ENCODE measurements around the gene NAA38. TPM values are rescaled to one million over a fixed set of nuclear protein-coding genes. Genes with fewer than 3 reads are reported as not detected.
A peak's percentile ranks its signal among the peaks of the same experiment; 100 is the strongest.

The NAA38 gene
- total and polyA plus RNA-seq, 2 donors (not counting 1 experiment from before 2014, with no cell fraction given): 20.0 to 80.5 TPM

GRCh38 chr17:7855660-7856010, 1.7 kb downstream of the NAA38 start:
- peaks cover 9% of the 10 kb centered on the region for H3K79me2 ChIP-seq (ENCODE audit: control insufficient read depth, insufficient read depth, low read length)
- H2AFZ ChIP-seq (ENCODE audit: insufficient read depth, low read depth, low read length, poor library complexity, severe bottlenecking): no peak overlapping the region
- ATAC-seq (ENCODE audit: low read depth) (no peak), DNase-seq (peak; percentile 60)
- H3K36me3 ChIP-seq (replicated peaks in 1 of 2; ENCODE audit: control extremely low read depth in 1 of 2, control insufficient read depth in 1 of 2, extremely low read depth in 1 of 2, insufficient read depth in 2 of 2, low read length in 1 of 2): peaks cover 0 to 8% of the 10 kb centered on the region in 2 experiments
- CTCF ChIA-PET: interaction anchor here (2.6 kb wide), 2 partner anchors 14 to 19 kb away, joined by 26 to 53 read pairs; no protein-coding TSS in a partner anchor
- TF ChIP-seq EZH2 (IDR thresholded peaks at IDR 0.05; ENCODE audit: borderline replicate concordance, insufficient read depth, low read depth, low read length, poor library complexity, severe bottlenecking) (no peak), CTCF (IDR thresholded peaks at IDR 0.05) (no peak)
- peaks cover 31% of the 10 kb centered on the region for H4K20me1 ChIP-seq (ENCODE audit: control insufficient read depth, insufficient read depth, low read length, poor library complexity, severe bottlenecking)
- H3K4me3 ChIP-seq (ENCODE audit: control extremely low read depth in 1 of 5, extremely low read depth in 1 of 5, insufficient read depth in 1 of 5, low read depth in 2 of 5, low read length in 4 of 5): peak overlapping the region in 1 of 5 experiments; percentile 92
- no peaks in the 10 kb centered on the region for H3K9me3 Mint-ChIP-seq (ENCODE audit: insufficient read depth)
- no peak overlapping the region for H3K27ac Mint-ChIP-seq
- intact Hi-C loops (cut with micrococcal nuclease): loop anchor here (5.0 kb wide), 4 partner anchors 62 to 603 kb away; partner anchors contain the start of genes CTDNEP1, ELP5, RNF227 and TP53
- H3K4me3 Mint-ChIP-seq: no peak overlapping the region
- H3K4me1 ChIP-seq (ENCODE audit: control insufficient read depth in 2 of 2, insufficient read depth in 2 of 2, low read length in 2 of 2): peaks cover 27 to 45% of the 10 kb centered on the region in 2 donors
- WGBS (ENCODE audit: insufficient coverage): 41% methylated on average over 15 of the region's 15 CpGs
- H3K9ac ChIP-seq (ENCODE audit: low read length): peak overlapping the region; percentile 82
- POLR2A ChIA-PET: interaction anchor here (0.6 to 0.7 kb wide), 3 partner anchors 9 to 21 kb away, joined by 4 to 8 read pairs (median 4); no protein-coding TSS in a partner anchor
- H3K4me1 Mint-ChIP-seq: peaks cover 19% of the 10 kb centered on the region
- H3K4me2 ChIP-seq (replicated peaks; ENCODE audit: low read depth, low read length, poor library complexity, severe bottlenecking): peak overlapping the region; percentile 83
- H3K27me3 ChIP-seq (replicated peaks in 1 of 4; ENCODE audit: control extremely low read depth in 1 of 4, control insufficient read depth in 3 of 4, insufficient read depth in 4 of 4, low read length in 3 of 4): no peaks in the 10 kb centered on the region
- no peaks in the 10 kb centered on the region for H3K9me3 ChIP-seq (ENCODE audit: control extremely low read depth in 1 of 3, control insufficient read depth in 2 of 3, insufficient read depth in 1 of 3, low read length in 2 of 3)
- no peak overlapping the region for H3K27ac ChIP-seq (ENCODE audit: low read length in 2 of 2)
- H3K27me3 Mint-ChIP-seq: no peaks in the 10 kb centered on the region

Data from B cell (primary cell).